Limb (tissue), 2 donors: ENCODE results near the gene CLTA.
"Not testable (repeated sequence)": the region's sequence is repeated elsewhere in the genome, so short reads cannot be mapped to it uniquely, and the experiment has no call there.

Experiments
- DNase-seq, 2 donors: peaks; one replicate each; pipeline ENCODE4 v3.0.0-alpha.2; 2016; ENCODE audit errors: extremely low spot score in 2 of 2

Gene CLTA

GRCh38 chr9:36239205-36239604, 48.5 kb downstream of the CLTA start:
- DNase-seq: not testable (repeated sequence)

GRCh38 chr9:36239675-36240074, 49.0 kb downstream of the CLTA start:
- DNase-seq: not testable (repeated sequence)

- DNase-seq: no peak
These were observed 55.2 kb downstream of the CLTA start for GRCh38 chr9:36245906-36246305.

GRCh38 chr9:36247356-36247755, 56.6 kb downstream of the CLTA start:
- no peak for DNase-seq

- DNase-seq: peak in 1 of 2 donors; percentile 60
These were observed 57.3 kb downstream of the CLTA start for GRCh38 chr9:36248061-36248460.

- DNase-seq: no peak
These were observed 58.5 kb downstream of the CLTA start for GRCh38 chr9:36249189-36249588.

- DNase-seq: no peak
These were observed 59.4 kb downstream of the CLTA start for GRCh38 chr9:36250079-36250478.

- no peak for DNase-seq
These were observed 60.7 kb downstream of the CLTA start for GRCh38 chr9:36251428-36251827.

- DNase-seq: peak; percentile 96 to 99
These were observed 67.7 kb downstream of the CLTA start, which contains the start of gene GNE for GRCh38 chr9:36258208-36258995. TSS of gene GNE (minus strand) at chr9:36258448. CDS start at chr9:36249355, 9,093 bp downstream.

- no peak for DNase-seq
These were observed 68.3 kb downstream of the CLTA start for GRCh38 chr9:36258996-36259533.
